H54 (cell line): ENCODE data around the gene CACNA2D2.

ENCODE experiments used
- DNase-seq: peaks from one replicate; pipeline ENCODE4 v3.0.0; 2011; ENCODE audit warnings: low spot score, mixed read lengths; ENCODE audit not compliant: insufficient read length
- FAIRE-seq: peaks from 3 replicates; lab custom pipeline; 2011; peaks lifted over from hg19 to GRCh38; lab: Jason Lieb, UNC
- POLR2A ChIP-seq: IDR thresholded peaks from 2 replicates; pipeline ENCODE4 v1.6.1; 2011; ENCODE audit warnings: low read depth, mild to moderate bottlenecking, low read length

CACNA2D2 gene

GRCh38 chr3:50371133-50371685 is 132.2 kb downstream of the CACNA2D2 start:
- no peak for TF ChIP-seq POLR2A
- FAIRE-seq (no peak), DNase-seq (no peak)

- FAIRE-seq: no peak
- DNase-seq: no peak
- no peak for TF ChIP-seq POLR2A
These were observed 132.8 kb downstream of the CACNA2D2 start for GRCh38 chr3:50370594-50370993.

GRCh38 chr3:50369012-50369670 is 134.3 kb downstream of the CACNA2D2 start:
- TF ChIP-seq POLR2A: no peak
- FAIRE-seq: no peak
- DNase-seq: no peak

GRCh38 chr3:50365842-50366220 is 137.6 kb downstream of the CACNA2D2 start:
- no peak for TF ChIP-seq POLR2A
- FAIRE-seq: no peak
- no peak for DNase-seq

- no peak for TF ChIP-seq POLR2A
- FAIRE-seq (no peak), DNase-seq (no peak)
These were observed 138.2 kb downstream of the CACNA2D2 start for GRCh38 chr3:50365080-50365841.

GRCh38 chr3:50364573-50365079 is 138.8 kb downstream of the CACNA2D2 start:
- DNase-seq (no peak), FAIRE-seq (no peak)
- no peak for TF ChIP-seq POLR2A

- DNase-seq (no peak), FAIRE-seq (no peak)
- no peak for TF ChIP-seq POLR2A
These were observed 143.7 kb downstream of the CACNA2D2 start for GRCh38 chr3:50359760-50360110.

- FAIRE-seq: peak; percentile 77
These were observed 144.3 kb downstream of the CACNA2D2 start, which contains the start of gene TMEM115 for GRCh38 chr3:50358911-50359759. TMEM115 (minus strand) TSS chr3:50359521; CDS start chr3:50359063, 458 bp downstream.

GRCh38 chr3:50358355-50358910 is 145.0 kb downstream of the CACNA2D2 start:
- no peak for TF ChIP-seq POLR2A
- FAIRE-seq (no peak), DNase-seq (no peak)

More at GRCh38 chr3:50358911-50359759, 144.3 kb downstream of the CACNA2D2 start, which contains the start of gene TMEM115:
- peak; percentile 99 for DNase-seq
- TF ChIP-seq POLR2A: peak; percentile 67

- DNase-seq (no peak), FAIRE-seq (no peak)
- no peak for TF ChIP-seq POLR2A
These were observed 146.0 kb downstream of the CACNA2D2 start for GRCh38 chr3:50357481-50357880.

GRCh38 chr3:50356553-50356952 is 146.9 kb downstream of the CACNA2D2 start:
- no peak for DNase-seq
- no peak for TF ChIP-seq POLR2A
- no peak for FAIRE-seq

- no peak for FAIRE-seq
- TF ChIP-seq POLR2A: no peak
- no peak for DNase-seq
These were observed 147.4 kb downstream of the CACNA2D2 start for GRCh38 chr3:50355829-50356552.

GRCh38 chr3:50354850-50355249 is 148.6 kb downstream of the CACNA2D2 start:
- FAIRE-seq (no peak), DNase-seq (no peak)
- TF ChIP-seq POLR2A: no peak
